Keratinocyte (primary cell): ENCODE data around the gene RAMP1. TPM values are rescaled to one million over a fixed set of nuclear protein-coding genes. Genes with fewer than 3 reads are reported as not detected.
A peak's percentile ranks its signal among the peaks of the same experiment; 100 is the strongest.

Experiments
- DNase-seq: peaks from one replicate; pipeline ENCODE4 v3.0.0-alpha.2; 2011; ENCODE audit warnings: low read depth, missing footprints, low spot score
- FAIRE-seq: peaks from 2 replicates; lab custom pipeline; 2011; peaks lifted over from hg19 to GRCh38; lab: Jason Lieb, UNC
- H2AFZ ChIP-seq: 2 replicates; pipeline ENCODE4 v1.6.0; 2012; ENCODE audit warnings: low read length, control low read depth, inconsistent platforms; ENCODE audit not compliant: control insufficient read depth
- H3K27ac ChIP-seq: 2 replicates; pipeline ENCODE4 v1.5.1; 2011; ENCODE audit warnings: low read length; ENCODE audit not compliant: control insufficient read depth, insufficient read depth
- H3K27me3 ChIP-seq: 3 replicates; pipeline ENCODE4 v1.6.0; 2011; ENCODE audit warnings: low read length; ENCODE audit not compliant: control insufficient read depth, insufficient read depth; ENCODE audit errors: extremely low read depth
- H3K36me3 ChIP-seq, 2 experiments: 2 replicates in 1 of 2; 3 replicates in 1 of 2; pipeline ENCODE4 v1.5.1; 2011; ENCODE audit warnings: low read length in 2 of 2, mild to moderate bottlenecking in 1 of 2; ENCODE audit not compliant: control insufficient read depth in 2 of 2, insufficient read depth in 2 of 2; ENCODE audit errors: extremely low read depth in 1 of 2
- H3K4me1 ChIP-seq: 3 replicates; pipeline ENCODE4 v1.5.1; 2011; ENCODE audit warnings: low read length; ENCODE audit not compliant: control insufficient read depth, insufficient read depth; ENCODE audit errors: extremely low read depth
- H3K4me2 ChIP-seq: 3 replicates; pipeline ENCODE4 v1.6.0; 2011; ENCODE audit warnings: low read depth, low read length; ENCODE audit not compliant: control insufficient read depth, insufficient read depth; ENCODE audit errors: extremely low read depth
- H3K4me3 ChIP-seq, 3 experiments: fragments of 200-600 bp in 1 of 3; sonication (generic) in 1 of 3; 2 replicates in 2 of 3; 3 replicates in 1 of 3; pipeline ENCODE4 v1.5.1; 2011 to 2016; ENCODE audit warnings: low read length in 3 of 3, mild to moderate bottlenecking in 3 of 3, control low read depth in 2 of 3, inconsistent platforms in 1 of 3, low read depth in 1 of 3, mixed read lengths in 1 of 3, mixed run types in 1 of 3, moderate library complexity in 1 of 3; ENCODE audit not compliant: control insufficient read depth in 2 of 3, insufficient read depth in 2 of 3; ENCODE audit errors: extremely low read depth in 1 of 3
- H3K79me2 ChIP-seq: 2 replicates; pipeline ENCODE4 v1.6.0; 2012; ENCODE audit warnings: low read length; ENCODE audit not compliant: control insufficient read depth, insufficient read depth
- H3K9ac ChIP-seq: 3 replicates; pipeline ENCODE4 v1.6.0; 2011; ENCODE audit warnings: low read length; ENCODE audit not compliant: control insufficient read depth, insufficient read depth; ENCODE audit errors: extremely low read depth
- H3K9me1 ChIP-seq: 3 replicates; pipeline ENCODE4 v1.6.0; 2011; ENCODE audit warnings: low read length; ENCODE audit not compliant: control insufficient read depth, insufficient read depth; ENCODE audit errors: extremely low read depth
- H3K9me3 ChIP-seq: 2 replicates; pipeline ENCODE4 v1.5.1; 2012; ENCODE audit warnings: low read depth, low read length; ENCODE audit not compliant: control insufficient read depth
- H4K20me1 ChIP-seq: 3 replicates; pipeline ENCODE4 v1.6.0; 2011; ENCODE audit warnings: low read length; ENCODE audit not compliant: control insufficient read depth, insufficient read depth; ENCODE audit errors: extremely low read depth
- CTCF ChIP-seq, 3 experiments: IDR thresholded peaks in 1 of 3; conservative IDR thresholded peaks in 1 of 3; optimal IDR thresholded peaks in 1 of 3; 2 replicates in 2 of 3; 3 replicates in 1 of 3; pipeline versions ENCODE3 to v1.5.1; 2011; ENCODE audit warnings: low read length in 3 of 3, mild to moderate bottlenecking in 3 of 3, moderate library complexity in 2 of 3, control low read depth in 1 of 3, inconsistent platforms in 1 of 3; ENCODE audit not compliant: insufficient read depth in 2 of 3; ENCODE audit errors: extremely low read depth in 1 of 3
- EZH2 ChIP-seq: IDR thresholded peaks from one replicate; pipeline ENCODE4 v1.6.1; 2012; ENCODE audit warnings: inconsistent platforms, mild to moderate bottlenecking, low read length, moderate library complexity
- dilution Hi-C: fragments of 300-500 bp; cut with MboI; formaldehyde crosslinking; loops from one replicate; pipeline ENCODE4 v1.7.0; 2020; ENCODE audit warnings: low sequenced_read_pairs; ENCODE audit not compliant: extremely low pct_ligation_motif_present
- polyA plus RNA-seq, 5 experiments: library from polyadenylated mRNA; depleted of rRNA in 3 of 5; stranded (reverse) in 3 of 5; stranded (forward) in 1 of 5; unstranded in 1 of 5; fragments of >200 nt; gene quantifications; 1 replicate in 1 of 5; 2 replicates in 3 of 5; 3 replicates in 1 of 5; pipeline versions ENCODE4 v1.2.1 to v1.2.3, GENCODE V29; 2011 to 2012; ENCODE audit warnings: missing spikeins in 2 of 5, low read depth in 1 of 5, low replicate concordance in 1 of 5

RAMP1 gene
- polyA plus RNA-seq, 1 donor (not counting 4 experiments of a cell fraction or from before 2014, with no cell fraction given) = 0.69 TPM

GRCh38 chr2:237934186-237934585 is 74.8 kb downstream of the RAMP1 start:
- H3K9me1 ChIP-seq = no peaks in the 10 kb centered on the region
- FAIRE-seq = no peak
- no peak overlapping the region for H3K9ac ChIP-seq
- dilution Hi-C loops = no loop called here
- no peak for DNase-seq
- H3K9me3 ChIP-seq = no peaks in the 10 kb centered on the region
- H3K27me3 ChIP-seq = no peaks in the 10 kb centered on the region
- no peaks in the 10 kb centered on the region for H3K79me2 ChIP-seq
- no peak overlapping the region for H2AFZ ChIP-seq
- H4K20me1 ChIP-seq = no peaks in the 10 kb centered on the region
- no peaks in the 10 kb centered on the region for H3K36me3 ChIP-seq
- peaks cover 9% of the 10 kb centered on the region for H3K4me1 ChIP-seq
- no peak overlapping the region for H3K4me3 ChIP-seq
- no peak overlapping the region for H3K27ac ChIP-seq
- no peak overlapping the region for H3K4me2 ChIP-seq
- TF ChIP-seq CTCF (optimal IDR thresholded peaks at IDR 0.05 in 1 of 3, IDR thresholded peaks at IDR 0.05 in 1 of 3, conservative IDR thresholded peaks at IDR 0.05 in 1 of 3; ENCODE audit: extremely low read depth in 1 of 3, insufficient read depth in 2 of 3, low read length in 3 of 3) = no peak
- TF ChIP-seq EZH2 = no peak

GRCh38 chr2:237935740-237936452 is 76.5 kb downstream of the RAMP1 start:
- FAIRE-seq = peak; percentile 87
- Histone ChIP-seq H4K20me1 (no peaks in the 10 kb centered on the region), H3K4me3 (no peak overlapping the region), H3K36me3 (no peaks in the 10 kb centered on the region), H3K9me1 (no peaks in the 10 kb centered on the region), H3K79me2 (no peaks in the 10 kb centered on the region), H3K27ac (no peak overlapping the region), H3K4me1 (peaks cover 19% of the 10 kb centered on the region), H3K27me3 (no peaks in the 10 kb centered on the region), H2AFZ (no peak overlapping the region), H3K4me2 (peak overlapping the region; percentile 31), H3K9me3 (no peaks in the 10 kb centered on the region), H3K9ac (no peak overlapping the region)
- DNase-seq = peak; percentile 78
- TF ChIP-seq EZH2 (no peak), CTCF (optimal IDR thresholded peaks at IDR 0.05 in 1 of 3, IDR thresholded peaks at IDR 0.05 in 1 of 3, conservative IDR thresholded peaks at IDR 0.05 in 1 of 3; ENCODE audit: extremely low read depth in 1 of 3, insufficient read depth in 2 of 3, low read length in 3 of 3) (no peak)
- dilution Hi-C loops = no loop called here
